Measurements from ENCODE around the gene GFY. TPM values are rescaled to one million over a fixed set of nuclear protein-coding genes. Genes with fewer than 3 reads are reported as not detected.
A peak's percentile ranks its signal among the peaks of the same experiment; 100 is the strongest.
"Not testable (repeated sequence)": the region's sequence is repeated elsewhere in the genome, so short reads cannot be mapped to it uniquely, and the experiment has no call there.

Gene GFY
- total RNA-seq, 1 experiment from 2014 or later = not detected

- DNase-seq = peak; percentile 97
- H3K4me3 ChIP-seq (ENCODE audit: insufficient read depth, low read depth, low read length) = peak within 1 kb of the TSS; percentile 93
- peaks cover 3% of the 10 kb centered on the region for H3K36me3 ChIP-seq (replicated peaks; ENCODE audit: control insufficient read depth, insufficient read depth, low read length)
- no peaks in the 10 kb centered on the region for H3K27me3 ChIP-seq (ENCODE audit: control insufficient read depth, insufficient read depth, low read length)
These were observed 28.0 kb downstream of the GFY start, which contains the start of gene ALDH16A1 for GRCh38 chr19:49453013-49453756. TSS of gene ALDH16A1 (plus strand) at chr19:49453225. CDS start at chr19:49453332, 107 bp downstream.

- peaks cover 2% of the 10 kb centered on the region for H3K36me3 ChIP-seq (replicated peaks; ENCODE audit: control insufficient read depth, insufficient read depth, low read length)
- no peak for DNase-seq
These were observed 28.6 kb downstream of the GFY start for GRCh38 chr19:49453757-49454240.

GRCh38 chr19:49455773-49456172, 30.6 kb downstream of the GFY start:
- H3K27me3 ChIP-seq (ENCODE audit: control insufficient read depth, insufficient read depth, low read length) = no peaks in the 10 kb centered on the region
- H3K4me3 ChIP-seq (ENCODE audit: insufficient read depth, low read depth, low read length) = no peak overlapping the region
- no peak for DNase-seq
- no peaks in the 10 kb centered on the region; the same call in 1 of the 2 replicates for H3K36me3 ChIP-seq (replicated peaks; ENCODE audit: control insufficient read depth, insufficient read depth, low read length)

More at GRCh38 chr19:49453757-49454240, 28.6 kb downstream of the GFY start:
- Histone ChIP-seq H3K27me3 (ENCODE audit: control insufficient read depth, insufficient read depth, low read length) (no peaks in the 10 kb centered on the region), H3K4me3 (ENCODE audit: insufficient read depth, low read depth, low read length) (peak overlapping the region; percentile 93)

- Histone ChIP-seq H3K36me3 (replicated peaks; ENCODE audit: control insufficient read depth, insufficient read depth, low read length) (no peaks in the 10 kb centered on the region; the same call in 1 of the 2 replicates), H3K4me3 (ENCODE audit: insufficient read depth, low read depth, low read length) (no peak overlapping the region), H3K27me3 (ENCODE audit: control insufficient read depth, insufficient read depth, low read length) (no peaks in the 10 kb centered on the region)
- no peak for DNase-seq
These were observed 31.1 kb downstream of the GFY start for GRCh38 chr19:49456326-49456725.

GRCh38 chr19:49458567-49458903, 33.3 kb downstream of the GFY start:
- H3K27me3 ChIP-seq (ENCODE audit: control insufficient read depth, insufficient read depth, low read length) = no peaks in the 10 kb centered on the region
- peak; percentile 17 for DNase-seq
- H3K4me3 ChIP-seq (ENCODE audit: insufficient read depth, low read depth, low read length) = no peak overlapping the region
- no peaks in the 10 kb centered on the region; the same call in 1 of the 2 replicates for H3K36me3 ChIP-seq (replicated peaks; ENCODE audit: control insufficient read depth, insufficient read depth, low read length)

- DNase-seq = peak; percentile 54
- no peak overlapping the region for H3K4me3 ChIP-seq (ENCODE audit: insufficient read depth, low read depth, low read length)
- no peaks in the 10 kb centered on the region for H3K27me3 ChIP-seq (ENCODE audit: control insufficient read depth, insufficient read depth, low read length)
- H3K36me3 ChIP-seq (replicated peaks; ENCODE audit: control insufficient read depth, insufficient read depth, low read length) = no peaks in the 10 kb centered on the region; the same call in 1 of the 2 replicates
These were observed 34.2 kb downstream of the GFY start for GRCh38 chr19:49459388-49459787.

- not testable (repeated sequence) for H3K4me3 ChIP-seq (ENCODE audit: insufficient read depth, low read depth, low read length); H3K36me3 ChIP-seq (replicated peaks; ENCODE audit: control insufficient read depth, insufficient read depth, low read length); H3K27me3 ChIP-seq (ENCODE audit: control insufficient read depth, insufficient read depth, low read length); DNase-seq
These were observed 35.9 kb downstream of the GFY start for GRCh38 chr19:49461130-49461529.

- H3K4me3 ChIP-seq (ENCODE audit: insufficient read depth, low read depth, low read length) = no peak overlapping the region
- no peaks in the 10 kb centered on the region for H3K27me3 ChIP-seq (ENCODE audit: control insufficient read depth, insufficient read depth, low read length)
- peak; percentile 69 for DNase-seq
- H3K36me3 ChIP-seq (replicated peaks; ENCODE audit: control insufficient read depth, insufficient read depth, low read length) = no peaks in the 10 kb centered on the region; the same call in none of the 2 replicates
These were observed 36.5 kb downstream of the GFY start for GRCh38 chr19:49461656-49462055.

GRCh38 chr19:49462492-49462891, 37.3 kb downstream of the GFY start:
- no peaks in the 10 kb centered on the region for H3K27me3 ChIP-seq (ENCODE audit: control insufficient read depth, insufficient read depth, low read length)
- peak; percentile 46 for DNase-seq

GRCh38 chr19:49463960-49464740, 39.0 kb downstream of the GFY start:
- peak; percentile 52 for DNase-seq
- Histone ChIP-seq H3K4me3 (ENCODE audit: insufficient read depth, low read depth, low read length) (no peak overlapping the region), H3K36me3 (replicated peaks; ENCODE audit: control insufficient read depth, insufficient read depth, low read length) (no peaks in the 10 kb centered on the region; the same call in none of the 2 replicates), H3K27me3 (ENCODE audit: control insufficient read depth, insufficient read depth, low read length) (no peaks in the 10 kb centered on the region)

More at GRCh38 chr19:49462492-49462891, 37.3 kb downstream of the GFY start:
- no peak overlapping the region for H3K4me3 ChIP-seq (ENCODE audit: insufficient read depth, low read depth, low read length)
- H3K36me3 ChIP-seq (replicated peaks; ENCODE audit: control insufficient read depth, insufficient read depth, low read length) = no peaks in the 10 kb centered on the region; the same call in none of the 2 replicates

GRCh38 chr19:49465371-49465770, 40.2 kb downstream of the GFY start:
- no peaks in the 10 kb centered on the region for H3K27me3 ChIP-seq (ENCODE audit: control insufficient read depth, insufficient read depth, low read length)
- DNase-seq = no peak
- peaks cover 3% of the 10 kb centered on the region for H3K36me3 ChIP-seq (replicated peaks; ENCODE audit: control insufficient read depth, insufficient read depth, low read length)
- no peak overlapping the region for H3K4me3 ChIP-seq (ENCODE audit: insufficient read depth, low read depth, low read length)

- Histone ChIP-seq H3K4me3 (ENCODE audit: insufficient read depth, low read depth, low read length) (no peak overlapping the region), H3K36me3 (replicated peaks; ENCODE audit: control insufficient read depth, insufficient read depth, low read length) (peaks cover 3% of the 10 kb centered on the region), H3K27me3 (ENCODE audit: control insufficient read depth, insufficient read depth, low read length) (no peaks in the 10 kb centered on the region; the same call in 1 of the 2 replicates)
- DNase-seq = peak; percentile 45
These were observed 43.0 kb downstream of the GFY start for GRCh38 chr19:49468199-49468598.

- Histone ChIP-seq H3K27me3 (ENCODE audit: control insufficient read depth, insufficient read depth, low read length) (peaks cover 1% of the 10 kb centered on the region), H3K4me3 (ENCODE audit: insufficient read depth, low read depth, low read length) (no peak overlapping the region), H3K36me3 (replicated peaks; ENCODE audit: control insufficient read depth, insufficient read depth, low read length) (peaks cover 3% of the 10 kb centered on the region)
- peak; percentile 91 for DNase-seq
These were observed 43.7 kb downstream of the GFY start for GRCh38 chr19:49468746-49469447.

Data from H7 (cell line).